IgD-negative memory B cell (primary cell): ENCODE results near the gene TRANK1. TPM values are rescaled to one million over a fixed set of nuclear protein-coding genes. Genes with fewer than 3 reads are reported as not detected.

Experiments used
- H3K27ac Mint-ChIP-seq, 3 donors: one replicate each; pipeline ENCODE4 v1.8.0; 2020 to 2022; ENCODE audit warnings: mild to moderate bottlenecking in 3 of 3, mixed read lengths in 3 of 3, moderate library complexity in 1 of 3
- H3K27me3 Mint-ChIP-seq: one replicate; pipeline ENCODE4 v1.8.0; 2021; ENCODE audit warnings: mixed read lengths
- H3K36me3 Mint-ChIP-seq: one replicate; pipeline ENCODE4 v1.8.0; 2020; ENCODE audit warnings: mild to moderate bottlenecking, mixed read lengths
- H3K4me1 Mint-ChIP-seq, 3 donors: one replicate each; pipeline ENCODE4 v1.8.0; 2020 to 2022; ENCODE audit warnings: mixed read lengths in 3 of 3, mild to moderate bottlenecking in 1 of 3
- H3K4me3 Mint-ChIP-seq, 4 donors: one replicate each; pipeline ENCODE4 v1.8.0; 2020 to 2022; ENCODE audit warnings: mild to moderate bottlenecking in 4 of 4, mixed read lengths in 4 of 4, moderate library complexity in 3 of 4
- H3K9me3 Mint-ChIP-seq, 3 donors: one replicate each; pipeline ENCODE4 v1.8.0; 2020 to 2021; ENCODE audit warnings: mixed read lengths in 3 of 3, mild to moderate bottlenecking in 1 of 3
- polyA plus RNA-seq: library from polyadenylated mRNA; unstranded; fragments of 300-500 nt; fragmentation: Illumina TruSeq; gene quantifications from one replicate; pipeline ENCODE4 v1.2.3, GENCODE V29; 2021

TRANK1 gene
- polyA plus RNA-seq, 1 donor from 2014 or later = 27.7 TPM

DNA sequence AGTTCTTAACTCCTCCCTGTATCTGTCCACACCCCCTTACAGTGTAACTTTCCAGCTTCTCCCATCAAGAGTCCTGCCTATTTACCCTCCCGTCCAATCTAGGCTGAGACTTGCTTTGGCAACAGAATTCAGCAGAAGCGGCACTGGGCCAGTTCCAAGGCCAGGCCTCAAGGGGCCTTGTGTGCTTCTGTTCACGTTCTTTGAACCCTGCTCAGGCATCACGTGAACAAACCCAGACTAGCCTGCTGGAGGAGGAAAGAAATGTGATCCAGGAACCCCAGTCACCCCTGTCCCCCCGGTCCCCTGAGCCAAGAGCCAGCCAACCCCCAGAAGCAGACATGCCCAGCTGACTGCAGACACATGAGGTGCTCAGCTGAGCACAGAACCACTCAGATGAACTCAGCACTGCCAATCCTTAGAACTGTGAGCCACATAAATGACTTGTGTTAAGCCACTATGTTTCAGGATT lies 104.4 kb downstream of the TRANK1 start:
- Mint-ChIP-seq H3K4me1 (peaks cover 0 to 7% (median 0%) of the 10 kb centered on the region in 3 donors), H3K36me3 (peaks cover 22% of the 10 kb centered on the region), H3K4me3 (no peak overlapping the region), H3K27ac (no peak overlapping the region), H3K9me3 (peaks cover 0 to 3% (median 2%) of the 10 kb centered on the region in 3 donors), H3K27me3 (no peaks in the 10 kb centered on the region)

DNA sequence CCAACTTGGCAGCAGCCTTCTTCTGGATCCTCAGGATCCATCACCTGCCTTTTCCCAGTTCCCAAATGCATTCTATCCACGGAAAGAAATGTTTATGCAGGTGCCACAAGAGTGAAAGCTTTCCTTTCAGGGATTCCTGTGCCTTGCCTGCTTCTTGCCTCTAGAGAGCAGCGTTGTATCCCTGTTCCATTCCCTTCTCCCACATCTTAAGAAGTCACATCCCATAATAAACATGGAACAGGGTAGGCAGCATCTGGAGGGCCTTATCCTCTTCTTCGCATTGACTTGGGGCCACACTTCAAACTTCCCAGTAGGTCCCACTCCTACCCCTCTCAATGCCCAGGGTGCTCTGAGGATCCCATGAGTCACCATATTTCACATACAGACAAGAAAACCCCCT lies 107.8 kb downstream of the TRANK1 start:
- Mint-ChIP-seq H3K27ac (no peak overlapping the region), H3K36me3 (peaks cover 6% of the 10 kb centered on the region), H3K4me1 (no peaks in the 10 kb centered on the region), H3K4me3 (no peak overlapping the region), H3K9me3 (peaks cover 0 to 3% (median 2%) of the 10 kb centered on the region in 3 donors), H3K27me3 (no peaks in the 10 kb centered on the region)

DNA sequence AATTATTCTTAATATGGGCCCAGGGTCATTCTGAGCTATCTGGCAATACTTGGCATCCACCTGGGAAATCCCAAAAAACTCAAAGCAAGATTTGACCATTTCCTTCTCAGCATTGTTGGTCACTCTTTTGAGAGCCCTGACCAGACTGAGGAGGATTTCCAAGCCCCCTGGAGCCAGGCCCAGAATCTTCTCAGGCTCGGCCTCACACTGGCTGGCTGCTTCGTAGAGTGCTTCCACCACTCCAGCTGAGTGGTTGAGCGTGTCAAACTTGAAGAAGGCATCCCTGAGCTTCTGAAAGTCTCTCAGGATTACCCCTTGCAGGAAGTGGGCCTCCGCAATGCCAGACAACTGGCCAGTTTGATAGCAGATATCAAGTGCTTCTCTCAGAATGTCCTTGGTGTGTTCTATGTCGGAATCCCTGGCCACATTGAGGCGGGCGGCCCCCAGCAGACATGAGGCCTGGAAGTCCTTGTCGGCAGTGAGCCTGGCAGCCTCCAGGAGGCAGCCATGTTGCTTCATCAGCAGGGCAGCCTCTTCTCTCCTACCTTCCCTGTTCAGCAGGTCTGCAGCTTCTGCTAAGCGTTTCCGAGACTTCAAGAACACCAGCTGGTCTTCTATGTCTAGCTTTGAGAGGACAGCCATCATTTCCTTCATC lies 111.6 kb downstream of the TRANK1 start:
- H3K27me3 Mint-ChIP-seq = no peaks in the 10 kb centered on the region
- peaks cover 7% of the 10 kb centered on the region for H3K36me3 Mint-ChIP-seq
- peak overlapping the region in 1 of 3 donors; percentile 62 for H3K27ac Mint-ChIP-seq
- no peaks in the 10 kb centered on the region for H3K4me1 Mint-ChIP-seq
- peak overlapping the region in 1 of 4 donors; percentile 13 for H3K4me3 Mint-ChIP-seq
- no peaks in the 10 kb centered on the region for H3K9me3 Mint-ChIP-seq

DNA sequence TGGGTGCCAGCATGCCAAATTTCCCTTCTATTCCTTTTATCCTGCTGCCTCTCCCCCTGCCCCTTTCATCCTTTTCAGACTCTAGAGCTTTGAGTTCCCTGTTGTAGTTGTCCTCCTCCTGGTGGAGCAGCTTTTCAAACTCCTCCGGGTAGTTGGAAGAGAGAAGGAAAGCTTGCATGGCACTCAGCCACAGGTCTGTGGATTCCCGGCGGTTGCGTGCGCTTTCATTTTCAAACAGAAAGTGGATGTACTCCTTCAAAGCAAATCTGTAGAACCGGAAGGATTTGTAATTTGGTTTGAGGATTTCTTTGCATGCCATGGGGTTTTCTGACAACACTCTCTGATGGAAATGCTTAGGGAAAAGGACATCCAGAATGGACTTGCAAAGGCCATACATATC lies 112.4 kb downstream of the TRANK1 start:
- no peaks in the 10 kb centered on the region for H3K9me3 Mint-ChIP-seq
- H3K27ac Mint-ChIP-seq = no peak overlapping the region
- peaks cover 10% of the 10 kb centered on the region for H3K36me3 Mint-ChIP-seq
- no peaks in the 10 kb centered on the region for H3K4me1 Mint-ChIP-seq
- no peaks in the 10 kb centered on the region for H3K27me3 Mint-ChIP-seq
- H3K4me3 Mint-ChIP-seq = no peak overlapping the region

DNA sequence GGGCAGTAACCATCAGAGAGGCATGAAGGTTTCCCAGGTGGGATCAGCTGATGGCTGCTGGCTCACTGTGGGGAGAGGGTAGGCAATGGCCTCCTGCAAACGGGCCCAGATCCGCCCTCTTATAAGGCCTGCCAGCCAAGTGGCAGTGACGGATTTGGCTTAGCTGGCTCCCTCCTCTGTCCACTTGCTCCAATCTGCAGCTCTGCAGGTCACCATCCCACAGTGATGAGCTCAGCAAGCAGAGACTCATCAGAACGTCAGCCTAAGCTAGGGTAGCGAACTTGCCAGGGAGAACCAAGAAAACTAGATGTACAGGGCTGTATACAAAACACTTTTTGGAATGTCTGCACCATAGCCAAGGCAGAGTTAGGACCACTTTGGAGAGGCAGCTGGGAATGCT lies 117.7 kb downstream of the TRANK1 start:
- Mint-ChIP-seq H3K36me3 (peaks cover 15% of the 10 kb centered on the region), H3K4me3 (no peak overlapping the region), H3K9me3 (no peaks in the 10 kb centered on the region), H3K27ac (no peak overlapping the region), H3K4me1 (no peaks in the 10 kb centered on the region), H3K27me3 (no peaks in the 10 kb centered on the region)

DNA sequence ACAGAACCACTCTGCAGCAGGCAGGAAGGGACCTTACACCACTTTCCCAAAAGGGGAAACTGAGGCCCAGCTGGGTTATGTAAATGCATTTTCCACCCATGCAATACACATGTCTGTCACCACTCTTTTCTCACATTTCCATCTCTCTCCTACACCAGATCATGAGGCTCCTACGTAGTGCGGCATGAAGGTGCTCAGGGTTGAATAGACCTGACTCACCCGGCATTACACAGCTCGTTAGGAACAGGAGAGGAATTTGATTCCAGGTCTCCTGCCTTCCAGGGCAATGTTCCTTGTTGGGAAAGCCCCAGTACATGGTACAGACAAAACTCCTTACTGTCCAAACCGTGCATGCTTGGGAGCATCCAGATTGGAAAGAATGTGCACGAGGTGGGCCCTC lies 118.6 kb downstream of the TRANK1 start:
- Mint-ChIP-seq H3K9me3 (no peaks in the 10 kb centered on the region), H3K27me3 (no peaks in the 10 kb centered on the region), H3K27ac (no peak overlapping the region), H3K36me3 (peaks cover 11% of the 10 kb centered on the region), H3K4me3 (no peak overlapping the region), H3K4me1 (no peaks in the 10 kb centered on the region)

DNA sequence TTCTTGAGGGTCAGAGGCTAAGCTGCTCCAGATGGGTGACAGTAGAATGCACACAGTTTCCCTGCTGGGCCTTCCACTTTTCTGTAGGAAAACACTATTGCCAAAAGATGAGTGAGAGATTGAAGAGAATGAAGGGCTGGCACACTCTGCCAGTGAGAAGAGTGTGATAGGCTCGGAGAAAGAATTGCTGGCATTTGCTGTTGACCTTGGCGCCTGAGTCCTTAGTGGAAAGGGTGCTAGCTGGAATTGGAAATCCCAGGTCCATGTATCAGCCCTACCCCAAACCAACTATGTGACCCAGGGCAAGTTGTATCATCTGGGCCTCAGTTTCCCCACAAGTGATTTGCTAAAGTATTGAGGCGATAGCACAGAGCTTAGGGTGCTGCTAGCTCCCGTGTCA lies 120.4 kb downstream of the TRANK1 start:
- Mint-ChIP-seq H3K9me3 (no peaks in the 10 kb centered on the region), H3K27me3 (no peaks in the 10 kb centered on the region), H3K4me3 (no peak overlapping the region), H3K27ac (peak overlapping the region in 1 of 3 donors; percentile 12), H3K4me1 (no peaks in the 10 kb centered on the region), H3K36me3 (peaks cover 12% of the 10 kb centered on the region)

DNA sequence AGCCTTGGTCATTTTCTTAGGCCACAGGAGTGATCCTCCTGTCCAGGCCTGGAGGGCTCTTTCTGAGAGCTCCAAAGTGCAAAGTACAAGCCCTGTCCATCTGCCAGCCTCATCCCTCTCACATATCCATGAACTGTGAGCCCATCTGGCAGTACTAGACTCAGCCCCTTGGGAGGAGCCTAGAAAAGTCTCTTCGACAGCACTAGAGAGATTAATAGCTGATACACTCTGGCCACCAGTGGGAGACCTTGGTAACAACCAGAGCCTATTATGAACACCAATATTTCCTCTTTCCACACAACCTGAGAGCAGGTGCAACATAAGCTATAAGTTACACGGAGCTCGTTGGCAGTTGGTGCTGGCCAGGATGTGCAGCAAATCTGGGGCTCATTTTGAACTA lies 121.0 kb downstream of the TRANK1 start:
- Mint-ChIP-seq H3K36me3 (peaks cover 11% of the 10 kb centered on the region), H3K9me3 (no peaks in the 10 kb centered on the region), H3K4me1 (no peaks in the 10 kb centered on the region), H3K27me3 (no peaks in the 10 kb centered on the region), H3K4me3 (peak overlapping the region in 1 of 4 donors; percentile 57), H3K27ac (no peak overlapping the region)

DNA sequence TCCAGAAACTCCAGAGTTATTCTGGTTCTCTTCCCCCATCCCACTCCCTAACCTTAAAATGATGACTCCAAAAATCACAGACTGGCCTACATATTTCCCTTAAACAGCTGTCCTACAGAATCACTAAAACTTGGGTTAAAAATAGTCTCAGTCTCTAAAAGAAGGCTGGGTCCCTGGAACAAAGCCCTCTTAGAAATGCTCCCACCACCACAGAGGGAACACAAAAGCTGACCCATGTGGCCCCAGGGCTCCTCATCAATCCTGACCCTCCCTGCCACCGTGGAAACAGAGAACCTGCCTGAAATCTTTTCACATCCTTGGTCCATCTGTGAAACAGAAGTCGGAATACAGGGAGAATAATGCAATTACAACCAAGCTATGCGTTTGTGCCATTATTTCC lies 124.8 kb downstream of the TRANK1 start:
- no peaks in the 10 kb centered on the region for H3K4me1 Mint-ChIP-seq
- no peak overlapping the region for H3K4me3 Mint-ChIP-seq
- H3K9me3 Mint-ChIP-seq = no peaks in the 10 kb centered on the region
- H3K27ac Mint-ChIP-seq = no peak overlapping the region
- peaks cover 5% of the 10 kb centered on the region for H3K36me3 Mint-ChIP-seq
- no peaks in the 10 kb centered on the region for H3K27me3 Mint-ChIP-seq

DNA sequence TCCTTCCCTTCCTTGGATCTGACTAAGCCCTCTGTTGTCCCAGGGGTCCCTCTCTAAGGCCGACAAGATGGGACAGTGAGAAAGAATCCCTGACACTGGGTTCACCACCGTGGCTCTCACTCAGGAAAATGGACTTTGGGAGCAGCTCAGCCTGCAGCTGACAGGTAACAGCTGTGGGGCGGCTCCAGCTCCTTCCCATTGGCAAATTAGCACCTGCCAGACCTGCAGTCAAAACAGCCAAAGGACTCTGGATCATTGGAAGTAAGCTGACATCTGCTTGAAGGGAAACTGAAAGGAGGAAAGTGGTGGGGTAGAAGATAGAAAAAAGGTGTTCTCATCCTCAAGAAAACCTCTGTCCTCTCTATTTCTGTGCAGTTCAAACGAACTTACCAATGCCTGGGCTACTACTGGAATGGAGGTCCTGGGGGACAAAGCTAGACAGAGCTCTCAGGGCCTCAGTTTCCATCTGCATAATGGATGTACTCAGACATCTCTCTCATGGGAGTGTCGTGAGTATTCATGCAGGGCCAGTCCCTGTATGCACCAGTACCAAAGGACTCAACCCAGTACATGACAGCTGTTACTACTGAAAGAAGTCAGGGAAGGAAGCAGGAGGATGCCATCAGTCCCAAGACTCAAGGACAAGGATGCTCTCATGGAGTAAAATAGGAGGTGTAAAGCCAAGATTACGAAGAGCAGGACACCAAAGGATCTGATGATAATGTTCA lies 126.9 kb downstream of the TRANK1 start:
- no peaks in the 10 kb centered on the region for H3K27me3 Mint-ChIP-seq
- H3K27ac Mint-ChIP-seq = no peak overlapping the region
- no peaks in the 10 kb centered on the region for H3K9me3 Mint-ChIP-seq
- H3K4me3 Mint-ChIP-seq = no peak overlapping the region
- peaks cover 3% of the 10 kb centered on the region for H3K36me3 Mint-ChIP-seq
- H3K4me1 Mint-ChIP-seq = peaks cover 0 to 2% (median 0%) of the 10 kb centered on the region in 3 donors

DNA sequence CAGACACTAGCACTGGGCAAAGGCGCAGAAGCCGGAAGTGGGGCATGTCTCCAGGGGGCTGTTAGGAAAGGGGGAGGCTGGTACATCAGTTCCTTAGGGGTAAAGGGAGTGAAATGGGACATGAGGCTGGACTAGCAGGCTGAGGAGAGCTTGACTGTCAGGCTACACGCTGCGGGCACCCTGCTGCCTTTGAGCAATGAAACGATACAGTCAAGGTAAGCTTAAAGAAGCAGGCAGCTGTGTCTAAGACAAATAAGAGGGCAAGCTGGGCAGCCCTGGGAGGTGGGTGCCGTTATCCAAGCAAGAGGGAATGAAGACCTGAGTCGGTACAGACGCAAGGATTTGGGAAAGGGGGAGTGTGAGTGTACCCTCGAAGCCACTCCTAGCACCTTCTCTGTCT lies 129.5 kb downstream of the TRANK1 start:
- peaks cover 0 to 2% (median 0%) of the 10 kb centered on the region in 3 donors for H3K4me1 Mint-ChIP-seq
- H3K9me3 Mint-ChIP-seq = no peaks in the 10 kb centered on the region
- H3K27ac Mint-ChIP-seq = no peak overlapping the region
- no peak overlapping the region for H3K4me3 Mint-ChIP-seq
- no peaks in the 10 kb centered on the region for H3K36me3 Mint-ChIP-seq
- no peaks in the 10 kb centered on the region for H3K27me3 Mint-ChIP-seq

DNA sequence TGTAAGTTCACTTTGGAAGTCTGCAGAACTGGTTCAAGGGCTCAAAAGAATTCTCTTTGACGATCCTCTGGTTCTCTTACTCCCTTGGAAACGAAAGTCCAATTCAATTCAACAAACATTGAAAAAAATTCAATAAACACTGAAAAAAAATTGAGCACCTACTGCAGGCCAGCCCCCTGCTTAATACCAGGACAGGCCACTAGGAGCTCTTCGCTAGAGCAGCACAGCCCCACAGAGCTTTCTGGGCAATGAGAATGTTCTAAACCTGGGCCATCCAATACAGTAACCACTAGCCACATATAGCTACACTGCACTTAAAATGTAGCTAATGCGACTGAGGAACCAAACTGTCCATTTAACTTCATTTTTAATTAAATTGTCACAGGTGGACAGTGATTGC lies 130.1 kb downstream of the TRANK1 start:
- H3K27ac Mint-ChIP-seq = no peak overlapping the region
- H3K36me3 Mint-ChIP-seq = no peaks in the 10 kb centered on the region
- H3K27me3 Mint-ChIP-seq = no peaks in the 10 kb centered on the region
- no peak overlapping the region for H3K4me3 Mint-ChIP-seq
- peaks cover 0 to 2% (median 0%) of the 10 kb centered on the region in 3 donors for H3K4me1 Mint-ChIP-seq
- H3K9me3 Mint-ChIP-seq = no peaks in the 10 kb centered on the region

DNA sequence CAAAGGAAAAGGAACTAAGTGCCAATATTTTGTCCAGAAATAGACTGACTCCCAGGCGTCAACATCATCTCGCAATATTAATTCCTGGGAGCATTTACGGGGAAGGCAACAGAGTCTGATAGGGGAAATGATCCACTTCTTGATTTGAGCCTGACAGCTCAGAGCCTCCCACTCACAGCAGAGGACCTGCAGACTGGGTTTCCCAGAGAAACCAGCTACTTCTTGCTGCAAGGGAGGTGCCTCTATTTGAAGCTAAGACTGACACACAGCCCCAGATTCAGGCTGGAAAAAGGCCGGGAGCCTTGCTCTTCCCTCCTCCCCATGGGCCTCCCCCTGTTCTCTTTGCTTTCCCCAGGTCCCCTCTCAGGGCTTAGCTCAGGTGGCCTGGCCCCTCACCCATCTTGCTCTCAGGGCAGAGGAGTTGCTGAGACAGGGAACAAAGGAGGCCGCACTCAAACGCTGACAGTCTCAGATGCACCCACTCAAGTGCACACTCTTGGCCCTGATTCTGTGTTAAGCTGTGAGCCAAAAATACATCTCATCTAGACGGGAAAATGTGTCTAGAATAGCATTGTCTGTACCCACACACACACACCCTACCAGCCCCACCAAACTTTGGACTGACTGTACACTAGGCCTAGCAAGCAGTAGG lies 130.7 kb downstream of the TRANK1 start:
- Mint-ChIP-seq H3K36me3 (no peaks in the 10 kb centered on the region), H3K27ac (no peak overlapping the region), H3K4me1 (peaks cover 0 to 2% (median 0%) of the 10 kb centered on the region in 3 donors), H3K9me3 (no peaks in the 10 kb centered on the region), H3K4me3 (peak overlapping the region in 1 of 4 donors; percentile 29), H3K27me3 (no peaks in the 10 kb centered on the region)

DNA sequence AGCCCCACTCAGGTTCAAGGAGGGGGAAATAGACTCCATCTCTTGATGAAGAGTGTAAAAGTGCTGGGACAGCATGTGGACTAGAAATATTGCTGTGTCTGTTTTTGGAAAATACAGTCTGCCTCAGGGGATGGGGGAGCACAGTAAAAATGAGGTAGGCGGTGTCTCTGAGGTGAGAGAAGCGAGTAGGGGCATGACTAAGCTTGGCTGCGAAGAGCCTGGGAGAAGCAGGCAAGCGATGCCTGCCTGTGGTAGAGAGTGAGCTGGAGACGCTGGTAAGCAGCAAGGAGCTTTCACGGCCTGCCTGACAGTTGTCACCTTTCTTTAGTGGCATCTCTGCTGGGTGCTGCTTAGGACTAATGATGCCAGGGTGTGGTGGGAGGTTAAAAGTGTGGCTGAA lies 131.5 kb downstream of the TRANK1 start:
- peaks cover 3% of the 10 kb centered on the region for H3K27me3 Mint-ChIP-seq
- H3K27ac Mint-ChIP-seq = no peak overlapping the region
- no peak overlapping the region for H3K4me3 Mint-ChIP-seq
- no peaks in the 10 kb centered on the region for H3K9me3 Mint-ChIP-seq
- peaks cover 0 to 3% (median 0%) of the 10 kb centered on the region in 3 donors for H3K4me1 Mint-ChIP-seq
- no peaks in the 10 kb centered on the region for H3K36me3 Mint-ChIP-seq

DNA sequence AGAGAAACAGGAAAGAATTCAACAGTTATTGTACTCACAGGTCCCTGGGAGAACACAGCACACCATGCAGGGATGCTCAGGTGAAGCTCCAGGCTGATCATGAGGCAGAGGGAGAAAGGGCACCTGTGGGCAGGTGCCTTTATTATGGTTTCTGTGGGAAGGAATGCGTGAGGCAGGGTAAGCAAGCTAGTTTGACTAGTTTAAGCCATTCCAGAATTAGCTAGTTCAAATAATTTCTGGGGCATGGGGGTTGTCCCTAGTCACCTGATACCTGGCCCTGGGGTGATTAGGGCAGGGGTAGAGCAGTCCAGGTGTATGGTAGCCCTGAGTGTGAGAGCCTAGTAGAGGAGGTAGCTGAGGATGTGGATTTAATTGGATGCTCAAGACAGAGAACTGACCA lies 132.6 kb downstream of the TRANK1 start:
- peaks cover 0 to 4% (median 0%) of the 10 kb centered on the region in 3 donors for H3K4me1 Mint-ChIP-seq

More for the DNA sequence above, 132.6 kb downstream of the TRANK1 start:
- Mint-ChIP-seq H3K36me3 (no peaks in the 10 kb centered on the region), H3K9me3 (no peaks in the 10 kb centered on the region), H3K27me3 (peaks cover 3% of the 10 kb centered on the region), H3K4me3 (no peak overlapping the region), H3K27ac (no peak overlapping the region)
